ENCODE measurements around the gene TMEM114.

TMEM114 gene

GRCh38 chr16:8548166-8548565, 42.1 kb downstream of the TMEM114 start:
- no peak for DNase-seq (ENCODE audit: low read depth)

- DNase-seq (ENCODE audit: low read depth) = no peak
Observed at GRCh38 chr16:8547762-8548161, 42.5 kb downstream of the TMEM114 start.

GRCh38 chr16:8544406-8544805, 45.9 kb downstream of the TMEM114 start:
- no peak for DNase-seq (ENCODE audit: low read depth)

- DNase-seq (ENCODE audit: low read depth) = no peak
Observed at GRCh38 chr16:8543258-8543657, 47.1 kb downstream of the TMEM114 start.

- DNase-seq (ENCODE audit: low read depth) = no peak
Observed at GRCh38 chr16:8542393-8542792, 47.9 kb downstream of the TMEM114 start.

- DNase-seq (ENCODE audit: low read depth) = no peak
Observed at GRCh38 chr16:8541868-8542267, 48.4 kb downstream of the TMEM114 start.

GRCh38 chr16:8537691-8538342, 52.5 kb downstream of the TMEM114 start:
- DNase-seq (ENCODE audit: low read depth) = no peak

- no peak for DNase-seq (ENCODE audit: low read depth)
Observed at GRCh38 chr16:8533509-8533908, 56.8 kb downstream of the TMEM114 start.

GRCh38 chr16:8530752-8531384, 59.4 kb downstream of the TMEM114 start:
- DNase-seq (ENCODE audit: low read depth) = no peak

GRCh38 chr16:8528471-8528870, 61.8 kb downstream of the TMEM114 start:
- no peak for DNase-seq (ENCODE audit: low read depth)

GRCh38 chr16:8523932-8524331, 66.4 kb downstream of the TMEM114 start:
- DNase-seq (ENCODE audit: low read depth) = no peak

- DNase-seq (ENCODE audit: low read depth) = no peak
Observed at GRCh38 chr16:8522757-8523156, 67.6 kb downstream of the TMEM114 start.

GRCh38 chr16:8519643-8520042, 70.7 kb downstream of the TMEM114 start:
- no peak for DNase-seq (ENCODE audit: low read depth)

All from activated T-helper 1 cell treated with Interleukin-2 at 50 U/mL for 16 hours (primary cell).